ENCODE results near the gene FBN2.

DNA sequence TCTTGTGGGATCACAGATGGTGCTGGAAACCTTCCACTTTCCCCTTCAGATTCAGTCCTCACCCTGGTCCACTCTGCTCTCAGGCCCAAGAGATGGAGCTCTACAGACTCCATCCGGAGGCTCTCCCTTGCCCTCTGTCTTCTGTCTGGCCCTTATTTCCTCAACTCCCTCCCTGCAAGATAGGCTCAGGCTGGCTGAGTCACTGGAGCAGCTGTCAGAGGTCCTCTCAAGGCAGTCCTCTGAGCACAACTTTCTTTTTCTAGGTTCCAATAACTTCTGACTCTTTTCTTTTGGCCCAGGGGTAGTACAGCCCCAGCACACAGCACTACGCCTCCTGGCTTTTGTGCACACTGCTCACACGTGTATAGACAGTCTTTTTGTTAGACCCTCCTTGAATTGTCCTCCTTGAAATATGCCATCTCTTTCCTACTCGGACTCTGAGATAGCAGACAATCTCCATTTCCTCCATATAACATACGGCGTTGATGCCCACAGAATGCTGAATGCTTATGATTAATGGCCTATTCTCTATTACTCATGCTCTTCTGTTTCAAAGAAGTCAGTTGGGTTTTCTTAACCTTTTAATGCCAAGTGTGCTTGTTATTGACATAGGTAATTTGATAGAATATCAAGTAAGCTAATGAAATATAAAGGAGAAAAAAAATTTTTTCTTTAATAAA lies 261.4 kb downstream of the FBN2 start:
- TF ChIP-seq CTCF (IDR thresholded peaks at IDR 0.05 in 2 of 3, conservative IDR thresholded peaks at IDR 0.05 in 1 of 3; ENCODE audit: borderline replicate concordance in 1 of 3, insufficient read depth in 1 of 3, low read depth in 2 of 3, low read length in 2 of 3) (no peak), POLR2A (IDR thresholded peaks at IDR 0.05; ENCODE audit: borderline replicate concordance, extremely low read depth, insufficient read depth, insufficient read length) (no peak), RAD21 (IDR thresholded peaks at IDR 0.05; ENCODE audit: low read depth) (no peak), EZH2 (IDR thresholded peaks at IDR 0.05) (no peak), YY1 (IDR thresholded peaks at IDR 0.05; ENCODE audit: extremely low read depth, insufficient replicate concordance, low read depth, low read length) (no peak), ZBTB33 (IDR thresholded peaks at IDR 0.05; ENCODE audit: extremely low read depth, insufficient replicate concordance, low read length) (no peak), EZH2phosphoT487 (IDR thresholded peaks at IDR 0.05; ENCODE audit: borderline replicate concordance) (no peak), SP1 (IDR thresholded peaks at IDR 0.05; ENCODE audit: low read depth) (no peak), POLR2AphosphoS5 (IDR thresholded peaks at IDR 0.05; ENCODE audit: low read depth, low read length) (no peak), CEBPB (IDR thresholded peaks at IDR 0.05; ENCODE audit: low read depth) (no peak), JUND (IDR thresholded peaks at IDR 0.05) (no peak), TCF7L2 (IDR thresholded peaks at IDR 0.05; ENCODE audit: borderline replicate concordance, extremely low read depth, insufficient read depth, insufficient read length) (no peak)
- TF ChIP-seq, protein P1, sequence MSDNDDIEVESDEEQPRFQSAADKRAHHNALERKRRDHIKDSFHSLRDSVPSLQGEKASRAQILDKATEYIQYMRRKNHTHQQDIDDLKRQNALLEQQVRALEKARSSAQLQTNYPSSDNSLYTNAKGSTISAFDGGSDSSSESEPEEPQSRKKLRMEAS (IDR thresholded peaks at IDR 0.05) = no peak
